HG02840 (cell line): Measurements from ENCODE around the gene EMC7.
"Not testable (repeated sequence)": the region's sequence is repeated elsewhere in the genome, so short reads cannot be mapped to it uniquely, and the experiment has no call there.

Experiments used
- ATAC-seq: cut with Tn5 transposase; IDR thresholded peaks from one replicate; pipeline ENCODE4 v1.9.1; 2021; ENCODE audit warnings: mild to moderate bottlenecking, moderate library complexity, moderate number of reproducible peaks; ENCODE audit not compliant: unreplicated experiment, low FRiP score

EMC7 gene

GRCh38 chr15:34099914-34100313, 1.7 kb downstream of the EMC7 start:
- no peak for ATAC-seq

GRCh38 chr15:34085746-34086145, 15.9 kb downstream of the EMC7 start:
- ATAC-seq, result no peak

GRCh38 chr15:34084086-34084485, 17.6 kb downstream of the EMC7 start:
- ATAC-seq, result no peak

- ATAC-seq, result no peak
These were observed 21.8 kb downstream of the EMC7 start for GRCh38 chr15:34079904-34080303.

- no peak for ATAC-seq
These were observed 22.8 kb downstream of the EMC7 start for GRCh38 chr15:34078900-34079299.

- no peak for ATAC-seq
These were observed 24.9 kb downstream of the EMC7 start for GRCh38 chr15:34076785-34077184.

GRCh38 chr15:34070003-34070402, 31.7 kb downstream of the EMC7 start:
- no peak for ATAC-seq

GRCh38 chr15:34065941-34066340, 35.7 kb downstream of the EMC7 start:
- ATAC-seq, result no peak

GRCh38 chr15:34065261-34065660, 36.4 kb downstream of the EMC7 start:
- ATAC-seq, result no peak

- ATAC-seq, result no peak
These were observed 37.2 kb downstream of the EMC7 start for GRCh38 chr15:34064438-34064837.

- ATAC-seq, result no peak
These were observed 41.7 kb downstream of the EMC7 start for GRCh38 chr15:34059946-34060345.

- no peak for ATAC-seq
These were observed 42.2 kb downstream of the EMC7 start for GRCh38 chr15:34059476-34059875.

- no peak for ATAC-seq
These were observed 44.8 kb downstream of the EMC7 start for GRCh38 chr15:34056911-34057310.

- ATAC-seq, result no peak
These were observed 45.6 kb downstream of the EMC7 start for GRCh38 chr15:34055868-34056595.

- ATAC-seq, result no peak
These were observed 47.5 kb downstream of the EMC7 start for GRCh38 chr15:34054081-34054707.

GRCh38 chr15:34050385-34050784, 51.3 kb downstream of the EMC7 start:
- ATAC-seq, result not testable (repeated sequence)

- no peak for ATAC-seq
These were observed 52.5 kb downstream of the EMC7 start for GRCh38 chr15:34049112-34049511.

- ATAC-seq, result no peak
These were observed 53.5 kb downstream of the EMC7 start for GRCh38 chr15:34047893-34048775.

GRCh38 chr15:34046471-34047145, 55.1 kb downstream of the EMC7 start:
- ATAC-seq, result no peak

GRCh38 chr15:34043813-34044212, 57.8 kb downstream of the EMC7 start:
- no peak for ATAC-seq

- ATAC-seq, result no peak
These were observed 58.3 kb downstream of the EMC7 start for GRCh38 chr15:34043391-34043790.
